K562 (cell line): ENCODE results near the gene PTP4A2. TPM values are rescaled to one million over a fixed set of nuclear protein-coding genes. Genes with fewer than 3 reads are reported as not detected.

Source experiments
- ARID4B ChIP-seq: sonication (generic); formaldehyde crosslinking; IDR thresholded peaks from 2 replicates; pipeline ENCODE4 v1.8.0; 2022; ENCODE audit warnings: mild to moderate bottlenecking, missing genetic modification reagents
- ATF6 ChIP-seq: sonication (generic); formaldehyde crosslinking; IDR thresholded peaks from 2 replicates; pipeline ENCODE4 v1.4.0; 2020; ENCODE audit warnings: mild to moderate bottlenecking, missing genetic modification reagents
- BMI1 ChIP-seq: fragments of 150-350 bp; IDR thresholded peaks from 2 replicates; pipeline ENCODE4 v1.6.1; 2014; ENCODE audit warnings: low read length
- HDAC3 ChIP-seq: fragments of 450-650 bp; IDR thresholded peaks from 2 replicates; pipeline ENCODE4 v1.6.1; 2018; ENCODE audit warnings: borderline replicate concordance, mild to moderate bottlenecking, moderate library complexity; ENCODE audit not compliant: partially characterized antibody
- KLF16 ChIP-seq: IDR thresholded peaks from 2 replicates; pipeline ENCODE4 v1.6.1; 2016; ENCODE audit warnings: antibody characterized with exemption
- MECOM ChIP-seq: fragments of 250-450 bp; sonication (Bioruptor Pico); IDR thresholded peaks from 2 replicates; pipeline ENCODE4 v1.8.0; 2022; ENCODE audit warnings: inconsistent platforms
- NELFE ChIP-seq: IDR thresholded peaks from 2 replicates; pipeline ENCODE4 v1.6.1; 2011; ENCODE audit warnings: mild to moderate bottlenecking; ENCODE audit not compliant: insufficient read depth, insufficient read length
- POLR2AphosphoS5 ChIP-seq: IDR thresholded peaks from 2 replicates; pipeline ENCODE4 v1.6.1; 2011; ENCODE audit warnings: mild to moderate bottlenecking, low read depth, low read length, moderate library complexity; ENCODE audit not compliant: control insufficient read depth, insufficient read depth
- SFPQ ChIP-seq: fragments of 200-400 bp; formaldehyde crosslinking; IDR thresholded peaks from 2 replicates; pipeline ENCODE4 v1.6.1; 2017; ENCODE audit warnings: mild to moderate bottlenecking, low read depth, low read length, moderate library complexity
- STAG1 ChIP-seq: sonication (generic); formaldehyde crosslinking; IDR thresholded peaks from 2 replicates; pipeline ENCODE4 v1.5.0; 2020; ENCODE audit warnings: missing genetic modification reagents, borderline replicate concordance
- TCF7 ChIP-seq: sonication (generic); IDR thresholded peaks from 2 replicates; pipeline ENCODE4 v1.6.1; 2016; ENCODE audit warnings: antibody characterized with exemption, borderline replicate concordance
- USF1 ChIP-seq: sonication (generic); formaldehyde crosslinking; IDR thresholded peaks from 2 replicates; pipeline ENCODE4 v1.9.0; 2022; ENCODE audit warnings: mild to moderate bottlenecking, missing genetic modification reagents
- ZBTB1 ChIP-seq: sonication (generic); formaldehyde crosslinking; IDR thresholded peaks from 2 replicates; pipeline ENCODE4 v1.8.1; 2023; ENCODE audit warnings: missing genetic modification reagents, low read depth, mild to moderate bottlenecking, borderline replicate concordance
- ZNF311 ChIP-seq: fragments of 250-450 bp; sonication (Bioruptor Pico); IDR thresholded peaks from 2 replicates; pipeline ENCODE4 v1.4.0; 2020; ENCODE audit warnings: mild to moderate bottlenecking, moderate library complexity
- ZNF589 ChIP-seq: fragments of 200-800 bp; sonication (Bioruptor generic); IDR thresholded peaks from 2 replicates; pipeline ENCODE4 v1.6.1; 2016; ENCODE audit warnings: low read depth, missing genetic modification characterization, missing compliant biosample characterization
- ZNF668 ChIP-seq: fragments of 250-450 bp; sonication (Bioruptor Pico); IDR thresholded peaks from 2 replicates; pipeline ENCODE4 v1.8.0; 2022; ENCODE audit warnings: mild to moderate bottlenecking, inconsistent platforms
- ZNF766 ChIP-seq: fragments of 200-800 bp; sonication (Bioruptor generic); conservative IDR thresholded peaks from 2 replicates; pipeline ENCODE4 v1.6.1; 2016; ENCODE audit warnings: missing genetic modification characterization, missing compliant biosample characterization
- polyA plus RNA-seq, 8 experiments: library from polyadenylated mRNA; depleted of rRNA in 4 of 8; stranded (reverse) in 5 of 8; unstranded in 3 of 8; fragments of >200 nt; fragmentation: Nextera tagmentation in 2 of 8; fragmentation: Illumina TruSeq in 1 of 8; extraction: Ambion mirVana in 2 of 8; extraction: Trizol in 1 of 8; gene quantifications; 2 replicates each; pipeline versions ENCODE4 v1.2.1 to v1.2.3, GENCODE V29; 2011 to 2014; ENCODE audit warnings: inconsistent platforms in 1 of 8, missing spikeins in 1 of 8
- total RNA-seq, 7 experiments: library from RNA; depleted of rRNA in 6 of 7; stranded (reverse); fragments of >200 nt in 6 of 7; fragmentation: Illumina TruSeq in 2 of 7; extraction: Trizol in 2 of 7; gene quantifications; 2 replicates each; pipeline versions ENCODE4 v1.2.1 to v1.2.3, GENCODE V29; 2011 to 2021; ENCODE audit warnings: low replicate concordance in 1 of 7

PTP4A2 gene
- total and polyA plus RNA-seq, 9 of the 15 experiments (the other 6 are each of a cell fraction or from before 2014, with no cell fraction given), result 197 to 870 (median 480) TPM

GRCh38 chr1:31955917-31956736, 18.0 kb upstream of the PTP4A2 start (continued):
- TF ChIP-seq ZBTB1 (CRISPR knock-in tag), result no peak
- 0 out of 2 replicates have a peak, but pooled peaks have one; percentile 49 for TF ChIP-seq KLF16
- no peak for TF ChIP-seq BMI1
- peak; percentile 74 for TF ChIP-seq HDAC3
- TF ChIP-seq MECOM (CRISPR knock-in tag), result peak; percentile 86
- TF ChIP-seq ZNF766 (CRISPR knock-in tag), result peak; percentile 69
- TF ChIP-seq USF1 (CRISPR knock-in tag), result no peak
- TF ChIP-seq STAG1, result no peak
- no peak for TF ChIP-seq ARID4B
- TF ChIP-seq TCF7, result no peak
- TF ChIP-seq ZNF311 (CRISPR knock-in tag), result no peak; the same call in 1 of the 2 replicates
- no peak for TF ChIP-seq NELFE
- no peak for TF ChIP-seq ZNF668 (CRISPR knock-in tag)
- TF ChIP-seq ZNF589 (CRISPR knock-in tag), result peak; percentile 56; the same call in 1 of the 2 replicates
- TF ChIP-seq SFPQ, result no peak
- TF ChIP-seq ATF6 (CRISPR knock-in tag), result peak; percentile 74; the same call in 1 of the 2 replicates
- TF ChIP-seq POLR2AphosphoS5, result peak; percentile 83
